MG63 (cell line): Measurements from ENCODE around the gene SLC35F2. TPM values are rescaled to one million over a fixed set of nuclear protein-coding genes. Genes with fewer than 3 reads are reported as not detected.
A peak's percentile ranks its signal among the peaks of the same experiment; 100 is the strongest.

Source experiments
- DNase-seq: peaks from one replicate; pipeline ENCODE4 v3.0.0-alpha.2; 2020
- H3K27me3 ChIP-seq: fragments of 250-450 bp; sonication (Bioruptor Pico); 2 replicates; pipeline ENCODE4 v1.5.1; 2020; ENCODE audit warnings: mild to moderate bottlenecking, moderate library complexity
- H3K36me3 ChIP-seq: fragments of 250-450 bp; sonication (Bioruptor Pico); 2 replicates; pipeline ENCODE4 v1.5.1; 2020; ENCODE audit warnings: mild to moderate bottlenecking, moderate library complexity
- H3K4me3 ChIP-seq: fragments of 250-450 bp; sonication (Bioruptor Pico); 2 replicates; pipeline ENCODE4 v1.5.1; 2020; ENCODE audit warnings: mild to moderate bottlenecking, moderate library complexity
- H3K9me3 ChIP-seq: fragments of 250-450 bp; sonication (Bioruptor Pico); 2 replicates; pipeline ENCODE4 v1.5.1; 2020; ENCODE audit warnings: mild to moderate bottlenecking, moderate library complexity
- total RNA-seq: library from RNA; depleted of rRNA; stranded (reverse); fragments of >200 nt; shearing (Covaris generic); gene quantifications from 2 replicates; pipeline ENCODE4 v1.2.3, GENCODE V29; 2014; ENCODE audit warnings: low replicate concordance

SLC35F2 gene
- total RNA-seq, 1 experiment from 2014 or later, result 42.9 TPM

DNA sequence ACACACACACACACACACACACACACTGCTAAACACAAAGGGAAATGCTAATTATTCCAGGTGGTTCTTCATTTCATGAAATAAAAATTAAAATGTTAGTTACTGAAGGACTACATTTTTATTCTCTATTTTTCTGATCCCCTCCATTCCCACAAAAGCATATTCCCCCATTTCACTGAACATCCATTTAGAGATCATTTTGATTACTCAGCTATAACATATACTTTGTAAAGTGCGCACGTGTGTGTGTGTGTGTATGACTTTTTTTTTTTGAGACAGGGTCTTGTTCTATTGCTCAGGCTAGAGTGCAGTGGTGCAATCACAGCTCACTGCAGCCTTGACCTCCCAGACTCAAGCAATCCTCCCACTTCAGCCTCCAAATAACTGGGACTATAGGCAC, 42.6 kb downstream of the SLC35F2 start:
- DNase-seq, result no peak
- Histone ChIP-seq H3K4me3 (no peak overlapping the region), H3K27me3 (no peaks in the 10 kb centered on the region), H3K36me3 (peaks cover 3% of the 10 kb centered on the region; the same call in 1 of the 2 replicates), H3K9me3 (no peaks in the 10 kb centered on the region)

GRCh38 chr11:107810875-107811274, 47.7 kb downstream of the SLC35F2 start:
- H3K36me3 ChIP-seq, result peaks cover 23% of the 10 kb centered on the region
- no peaks in the 10 kb centered on the region for H3K27me3 ChIP-seq
- H3K4me3 ChIP-seq, result no peak overlapping the region
- no peak for DNase-seq
- no peaks in the 10 kb centered on the region for H3K9me3 ChIP-seq

DNA sequence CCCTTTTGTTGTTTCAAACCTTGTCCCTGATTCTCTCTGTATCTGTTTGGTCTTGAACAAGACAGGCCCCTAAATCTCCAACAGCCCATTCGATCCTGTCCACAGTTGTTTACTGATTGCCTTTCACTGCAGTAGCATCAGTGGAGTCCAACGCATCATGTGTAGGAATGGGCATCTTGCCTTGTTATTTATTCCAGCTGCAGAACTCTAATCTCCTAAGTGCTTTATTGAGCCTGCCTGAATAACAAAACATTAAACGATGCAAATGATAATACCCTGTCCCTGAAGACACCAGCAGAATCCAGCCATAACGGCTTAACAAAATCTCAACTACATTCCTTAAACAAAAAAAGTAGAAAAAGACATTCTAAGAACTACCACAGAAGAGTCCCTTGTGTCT, 50.1 kb downstream of the SLC35F2 start:
- DNase-seq, result no peak
- Histone ChIP-seq H3K9me3 (no peaks in the 10 kb centered on the region), H3K27me3 (no peaks in the 10 kb centered on the region), H3K4me3 (no peak overlapping the region), H3K36me3 (peaks cover 27% of the 10 kb centered on the region)

- H3K9me3 ChIP-seq, result no peaks in the 10 kb centered on the region
- no peaks in the 10 kb centered on the region for H3K27me3 ChIP-seq
- DNase-seq, result no peak
- H3K4me3 ChIP-seq, result no peak overlapping the region
- peaks cover 33% of the 10 kb centered on the region for H3K36me3 ChIP-seq
Measured at GRCh38 chr11:107804971-107805370, 53.6 kb downstream of the SLC35F2 start.

GRCh38 chr11:107804211-107804610, 54.4 kb downstream of the SLC35F2 start:
- Histone ChIP-seq H3K36me3 (peaks cover 33% of the 10 kb centered on the region), H3K9me3 (no peaks in the 10 kb centered on the region), H3K27me3 (no peaks in the 10 kb centered on the region), H3K4me3 (no peak overlapping the region)
- no peak for DNase-seq

DNA sequence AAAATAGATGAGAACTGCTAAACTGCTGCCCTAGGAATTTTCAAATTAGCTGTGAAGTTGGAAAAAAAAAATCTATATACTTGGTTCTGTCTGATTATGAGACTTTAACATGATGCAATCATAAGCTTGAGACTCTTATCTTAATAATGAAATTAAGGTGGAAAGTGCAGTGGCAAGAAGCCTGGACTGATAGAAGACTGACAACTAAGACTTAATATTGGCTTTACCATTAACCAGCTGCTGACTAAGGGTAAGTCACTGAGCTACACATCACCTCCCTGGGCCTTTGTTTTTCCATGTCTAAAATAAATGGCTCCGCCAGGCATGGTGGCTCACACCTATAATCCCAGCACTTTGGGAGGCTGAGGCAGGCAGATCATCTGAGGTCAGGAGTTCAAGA, 56.9 kb downstream of the SLC35F2 start:
- no peaks in the 10 kb centered on the region for H3K9me3 ChIP-seq
- DNase-seq, result no peak
- H3K4me3 ChIP-seq, result no peak overlapping the region
- H3K36me3 ChIP-seq, result peaks cover 35% of the 10 kb centered on the region
- H3K27me3 ChIP-seq, result no peaks in the 10 kb centered on the region

DNA sequence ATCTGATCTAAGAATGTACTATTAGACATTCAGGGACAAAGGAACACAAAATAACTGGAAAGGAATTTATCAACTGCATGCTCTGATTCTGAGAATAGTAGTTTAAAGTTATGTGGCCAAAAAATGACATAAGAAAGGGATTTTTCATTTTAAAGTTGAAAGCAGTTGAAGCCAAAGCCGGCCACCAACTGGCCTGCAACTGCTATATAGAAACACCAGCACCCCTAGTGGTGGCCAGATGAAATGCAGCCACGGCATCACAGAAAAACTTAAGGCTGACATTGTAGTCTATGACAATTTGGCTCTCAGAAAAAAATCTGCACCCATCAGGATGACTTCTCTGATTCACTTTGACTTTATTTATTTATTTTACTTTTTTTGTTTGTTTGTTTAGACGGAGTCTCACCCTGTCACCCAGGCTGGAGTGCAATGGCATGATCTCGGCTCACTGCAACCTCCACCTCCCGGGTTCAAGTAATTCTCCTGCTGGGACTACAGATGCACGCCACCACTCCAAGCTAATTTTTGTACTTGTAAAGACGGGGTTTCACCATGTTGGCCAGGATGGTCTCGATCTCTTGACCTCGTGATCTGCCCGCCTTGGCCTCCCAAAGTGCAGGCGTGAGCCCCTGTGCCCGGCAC, 59.2 kb downstream of the SLC35F2 start:
- H3K4me3 ChIP-seq, result no peak overlapping the region
- peak; percentile 59 for DNase-seq
- H3K27me3 ChIP-seq, result no peaks in the 10 kb centered on the region
- H3K9me3 ChIP-seq, result no peaks in the 10 kb centered on the region; the same call in 1 of the 2 replicates
- peaks cover 37% of the 10 kb centered on the region for H3K36me3 ChIP-seq

- no peaks in the 10 kb centered on the region; the same call in 1 of the 2 replicates for H3K9me3 ChIP-seq
- no peak for DNase-seq
- H3K27me3 ChIP-seq, result no peaks in the 10 kb centered on the region
- H3K36me3 ChIP-seq, result peaks cover 26% of the 10 kb centered on the region
- no peak overlapping the region for H3K4me3 ChIP-seq
Measured at GRCh38 chr11:107792049-107792443, 66.5 kb downstream of the SLC35F2 start.

DNA sequence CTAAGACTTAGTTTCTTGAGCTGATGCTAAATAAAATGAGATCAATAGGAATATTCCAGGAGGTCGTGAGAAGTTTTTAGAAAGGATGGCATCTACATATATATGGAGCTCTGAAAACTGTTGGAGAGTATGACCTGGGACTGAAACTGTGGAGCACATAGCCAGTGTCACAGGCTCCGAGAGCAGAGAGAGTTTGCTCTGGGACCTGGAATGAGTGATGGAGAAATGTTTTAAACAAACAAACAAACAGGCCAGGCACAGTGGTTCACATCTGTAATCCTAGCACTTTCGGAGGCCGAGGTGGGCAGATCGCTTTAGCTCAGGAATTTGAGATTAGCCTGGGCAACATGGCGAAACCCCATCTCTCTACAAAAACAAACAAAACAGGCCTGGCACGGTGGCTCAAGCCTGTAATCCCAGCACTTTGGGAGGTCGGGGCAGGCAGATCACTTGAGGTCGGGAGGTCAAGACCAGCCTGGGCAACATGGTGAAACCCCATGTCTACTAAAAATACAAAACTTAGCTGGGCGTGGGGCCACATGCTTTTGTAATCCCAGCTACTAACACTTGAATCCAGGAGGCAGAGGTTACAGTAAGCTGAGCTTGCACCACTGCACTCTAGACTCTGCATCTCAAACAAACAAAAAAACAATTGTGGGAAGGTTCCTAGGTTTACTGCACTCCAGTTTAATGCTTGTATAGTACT, 67.1 kb downstream of the SLC35F2 start:
- Histone ChIP-seq H3K4me3 (no peak overlapping the region), H3K36me3 (peaks cover 24% of the 10 kb centered on the region), H3K27me3 (no peaks in the 10 kb centered on the region), H3K9me3 (no peaks in the 10 kb centered on the region; the same call in 1 of the 2 replicates)
- peak; percentile 2 for DNase-seq

- H3K9me3 ChIP-seq, result no peaks in the 10 kb centered on the region; the same call in 1 of the 2 replicates
- H3K4me3 ChIP-seq, result no peak overlapping the region
- DNase-seq, result no peak
- peaks cover 16% of the 10 kb centered on the region for H3K36me3 ChIP-seq
- no peaks in the 10 kb centered on the region for H3K27me3 ChIP-seq
Measured at GRCh38 chr11:107789767-107790166, 68.8 kb downstream of the SLC35F2 start.

DNA sequence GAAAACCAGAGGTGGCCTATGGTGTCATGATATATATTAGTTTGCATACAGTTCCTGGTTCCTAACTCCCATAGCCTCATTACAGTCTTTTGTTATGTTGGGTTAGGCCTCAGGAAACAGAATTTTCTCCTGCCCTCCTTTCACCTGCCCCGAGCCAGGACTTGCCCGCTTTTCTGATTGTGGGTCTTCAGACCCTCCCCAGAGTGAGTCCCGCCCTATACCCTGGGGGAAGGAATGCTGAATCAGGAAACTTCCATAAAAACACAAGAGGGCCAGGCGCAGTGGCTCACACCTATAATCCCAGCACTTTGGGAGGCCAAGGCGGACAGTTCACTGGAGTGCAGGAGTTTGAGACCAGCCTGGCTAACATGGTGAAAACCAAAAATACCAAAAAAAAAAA, 70.9 kb downstream of the SLC35F2 start:
- no peak for DNase-seq
- Histone ChIP-seq H3K36me3 (peaks cover 6% of the 10 kb centered on the region), H3K4me3 (no peak overlapping the region), H3K9me3 (no peaks in the 10 kb centered on the region), H3K27me3 (no peaks in the 10 kb centered on the region)

DNA sequence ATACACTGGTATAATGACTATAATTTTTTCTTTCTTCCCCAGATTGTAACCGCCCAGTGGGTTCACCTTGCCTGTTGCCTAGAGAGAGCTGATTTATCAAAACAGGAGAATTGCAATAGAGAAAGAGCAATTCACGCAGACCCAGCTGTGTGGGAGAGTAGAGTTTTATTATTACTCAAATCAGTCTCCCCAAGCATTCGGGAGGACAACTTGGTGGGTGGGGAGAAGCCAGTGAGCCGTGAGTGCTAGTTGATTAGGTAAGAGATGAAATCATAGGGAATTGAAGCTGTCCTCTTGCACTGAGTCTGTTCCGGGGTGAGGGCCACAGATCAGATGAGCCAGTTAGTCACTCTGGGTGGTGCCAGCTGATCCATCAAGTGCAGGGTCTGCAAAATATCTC, 73.2 kb downstream of the SLC35F2 start:
- no peak overlapping the region for H3K4me3 ChIP-seq
- no peaks in the 10 kb centered on the region for H3K9me3 ChIP-seq
- no peak for DNase-seq
- H3K36me3 ChIP-seq, result no peaks in the 10 kb centered on the region
- no peaks in the 10 kb centered on the region for H3K27me3 ChIP-seq

- no peak overlapping the region for H3K4me3 ChIP-seq
- no peaks in the 10 kb centered on the region for H3K27me3 ChIP-seq
- no peaks in the 10 kb centered on the region for H3K36me3 ChIP-seq
- H3K9me3 ChIP-seq, result no peaks in the 10 kb centered on the region
- no peak for DNase-seq
Measured at GRCh38 chr11:107783121-107783520, 75.5 kb downstream of the SLC35F2 start.

GRCh38 chr11:107780775-107781174, 77.8 kb downstream of the SLC35F2 start:
- Histone ChIP-seq H3K9me3 (no peaks in the 10 kb centered on the region), H3K27me3 (no peaks in the 10 kb centered on the region), H3K4me3 (no peak overlapping the region), H3K36me3 (no peaks in the 10 kb centered on the region)
- DNase-seq, result no peak

DNA sequence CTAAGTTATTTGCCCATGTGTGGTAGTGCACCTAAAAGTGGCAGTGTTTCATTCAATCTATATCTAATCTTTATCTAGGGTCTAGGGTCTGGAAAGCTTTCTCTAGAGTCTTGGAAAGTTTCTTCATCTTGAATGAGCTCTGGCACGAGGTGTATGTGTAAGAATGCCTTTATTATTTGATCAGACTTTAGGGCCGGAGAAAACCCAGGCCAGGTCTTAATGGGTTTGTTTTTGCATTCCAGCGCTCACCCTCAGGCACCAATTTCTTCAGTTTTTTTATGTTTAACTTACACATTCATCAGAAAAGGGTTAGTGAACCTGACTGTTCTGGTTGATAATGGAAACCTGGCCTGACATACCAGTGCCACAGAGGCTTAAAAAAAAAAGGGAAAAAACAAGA, 78.5 kb downstream of the SLC35F2 start:
- Histone ChIP-seq H3K4me3 (no peak overlapping the region), H3K36me3 (no peaks in the 10 kb centered on the region), H3K9me3 (no peaks in the 10 kb centered on the region), H3K27me3 (no peaks in the 10 kb centered on the region)
- no peak for DNase-seq

- no peaks in the 10 kb centered on the region for H3K36me3 ChIP-seq
- no peak overlapping the region for H3K4me3 ChIP-seq
- H3K9me3 ChIP-seq, result no peaks in the 10 kb centered on the region
- DNase-seq, result no peak
- no peaks in the 10 kb centered on the region for H3K27me3 ChIP-seq
Measured at GRCh38 chr11:107778839-107779517, 79.6 kb downstream of the SLC35F2 start.

GRCh38 chr11:107777110-107777509, 81.5 kb downstream of the SLC35F2 start:
- Histone ChIP-seq H3K36me3 (no peaks in the 10 kb centered on the region), H3K9me3 (no peaks in the 10 kb centered on the region), H3K4me3 (no peak overlapping the region), H3K27me3 (no peaks in the 10 kb centered on the region)
- DNase-seq, result no peak
